ENCODE results near the gene KCNH6.

DNA sequence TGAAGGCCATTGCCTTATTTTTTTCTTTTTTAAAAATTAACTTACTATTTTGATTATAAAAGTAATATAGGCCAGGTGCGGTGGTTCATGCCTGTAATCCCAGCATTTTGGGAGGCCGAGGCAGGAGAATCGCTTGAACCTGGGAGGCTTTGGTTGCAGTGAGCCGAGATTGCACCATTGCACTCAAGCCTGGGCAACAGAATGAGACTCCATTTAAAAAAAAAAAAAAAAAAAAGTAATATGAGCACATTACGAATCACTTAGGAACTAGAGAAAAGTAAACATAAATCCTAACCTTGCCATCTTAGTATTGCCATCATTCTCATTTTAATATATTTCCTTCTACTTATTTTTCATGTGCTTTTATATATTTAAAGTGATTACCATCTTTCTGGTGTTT, 64.6 kb downstream of the KCNH6 start:
- TF ChIP-seq, protein P1, sequence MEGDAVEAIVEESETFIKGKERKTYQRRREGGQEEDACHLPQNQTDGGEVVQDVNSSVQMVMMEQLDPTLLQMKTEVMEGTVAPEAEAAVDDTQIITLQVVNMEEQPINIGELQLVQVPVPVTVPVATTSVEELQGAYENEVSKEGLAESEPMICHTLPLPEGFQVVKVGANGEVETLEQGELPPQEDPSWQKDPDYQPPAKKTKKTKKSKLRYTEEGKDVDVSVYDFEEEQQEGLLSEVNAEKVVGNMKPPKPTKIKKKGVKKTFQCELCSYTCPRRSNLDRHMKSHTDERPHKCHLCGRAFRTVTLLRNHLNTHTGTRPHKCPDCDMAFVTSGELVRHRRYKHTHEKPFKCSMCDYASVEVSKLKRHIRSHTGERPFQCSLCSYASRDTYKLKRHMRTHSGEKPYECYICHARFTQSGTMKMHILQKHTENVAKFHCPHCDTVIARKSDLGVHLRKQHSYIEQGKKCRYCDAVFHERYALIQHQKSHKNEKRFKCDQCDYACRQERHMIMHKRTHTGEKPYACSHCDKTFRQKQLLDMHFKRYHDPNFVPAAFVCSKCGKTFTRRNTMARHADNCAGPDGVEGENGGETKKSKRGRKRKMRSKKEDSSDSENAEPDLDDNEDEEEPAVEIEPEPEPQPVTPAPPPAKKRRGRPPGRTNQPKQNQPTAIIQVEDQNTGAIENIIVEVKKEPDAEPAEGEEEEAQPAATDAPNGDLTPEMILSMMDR (conservative IDR thresholded peaks at IDR 0.05; ENCODE audit: low read length): no peak
- TF ChIP-seq EZH2phosphoT487 (IDR thresholded peaks at IDR 0.05; ENCODE audit: borderline replicate concordance): no peak

All from Loucy (cell line).